Neural cell (in vitro differentiated cells): ENCODE results near the gene BSN. TPM values are rescaled to one million over a fixed set of nuclear protein-coding genes. Genes with fewer than 3 reads are reported as not detected.

Experiments
- H2AFZ ChIP-seq: fragments of 200-600, 300-800 bp; sonication (generic), shearing (Covaris generic); 2 replicates; pipeline ENCODE4 v1.6.0; 2014; ENCODE audit warnings: low read depth, mild to moderate bottlenecking, antibody characterized with exemption, low read length, moderate library complexity
- H3F3A ChIP-seq: fragments of 200-600 bp; shearing (Covaris generic); 2 replicates; pipeline ENCODE4 v1.6.1; 2016; ENCODE audit warnings: mild to moderate bottlenecking, moderate library complexity, mixed read lengths, antibody characterized with exemption, low read length; ENCODE audit not compliant: insufficient read depth, poor library complexity, severe bottlenecking
- H3K27ac ChIP-seq: fragments of 200-600, 300-800 bp; sonication (generic), shearing (Covaris generic); 2 replicates; pipeline ENCODE4 v1.5.1; 2014; ENCODE audit warnings: mild to moderate bottlenecking, low read length, moderate library complexity
- H3K27me3 ChIP-seq: fragments of 300-800, 200-600 bp; sonication (generic), shearing (Covaris generic); 2 replicates; pipeline ENCODE4 v1.6.0; 2014; ENCODE audit warnings: mild to moderate bottlenecking, low read depth, low read length, moderate library complexity; ENCODE audit not compliant: insufficient read depth
- H3K36me3 ChIP-seq: fragments of 300-800, 200-600 bp; sonication (generic), shearing (Covaris generic); 2 replicates; pipeline ENCODE4 v1.5.1; 2014; ENCODE audit warnings: mild to moderate bottlenecking, antibody characterized with exemption, low read length, moderate library complexity; ENCODE audit not compliant: insufficient read depth
- H3K4me2 ChIP-seq: fragments of 300-800, 200-600 bp; sonication (generic), shearing (Covaris generic); 2 replicates; pipeline ENCODE4 v1.6.0; 2014; ENCODE audit warnings: mild to moderate bottlenecking, low read length
- H3K4me3 ChIP-seq: fragments of 300-800, 200-600 bp; sonication (generic), shearing (Covaris generic); 2 replicates; pipeline ENCODE4 v1.5.1; 2014; ENCODE audit warnings: mild to moderate bottlenecking, low read length, moderate library complexity
- H3K79me2 ChIP-seq: fragments of 200-600 bp; shearing (Covaris generic); replicated peaks from 2 replicates; pipeline ENCODE4 v1.6.0; 2014; ENCODE audit warnings: mild to moderate bottlenecking, low read length, moderate library complexity; ENCODE audit not compliant: insufficient read depth
- H3K9ac ChIP-seq: fragments of 300-800, 200-600 bp; sonication (generic), shearing (Covaris generic); 2 replicates; pipeline ENCODE4 v1.6.1; 2016; ENCODE audit warnings: mild to moderate bottlenecking, low read length, mixed read lengths
- H3K9me2 ChIP-seq: fragments of 200-600 bp; shearing (Covaris generic); 2 replicates; pipeline ENCODE4 v1.6.1; 2016; ENCODE audit warnings: mild to moderate bottlenecking, low read length, mixed read lengths; ENCODE audit not compliant: insufficient read depth
- H3K9me3 ChIP-seq: fragments of 200-600, 300-800 bp; sonication (generic), shearing (Covaris generic); 2 replicates; pipeline ENCODE4 v1.6.1; 2016; ENCODE audit warnings: mild to moderate bottlenecking, mixed run types, low read length, moderate library complexity, mixed read lengths
- H4K20me1 ChIP-seq: fragments of 200-600 bp; shearing (Covaris generic); 2 replicates; pipeline ENCODE4 v1.6.1; 2016; ENCODE audit warnings: mild to moderate bottlenecking, mixed run types; ENCODE audit not compliant: insufficient read depth
- EP300 ChIP-seq: fragments of 450-650 bp; conservative IDR thresholded peaks from 2 replicates; pipeline ENCODE4 v1.6.1; 2014; ENCODE audit warnings: antibody characterized with exemption, mild to moderate bottlenecking, moderate library complexity; ENCODE audit not compliant: poor library complexity, severe bottlenecking
- EZH2 ChIP-seq: fragments of 200-600, 300-800 bp; shearing (Covaris generic), sonication (generic); IDR thresholded peaks from 2 replicates; pipeline ENCODE4 v1.6.1; 2014; ENCODE audit warnings: antibody characterized with exemption, low read length, borderline replicate concordance, mild to moderate bottlenecking; ENCODE audit not compliant: insufficient read depth, poor library complexity, severe bottlenecking
- MXI1 ChIP-seq: fragments of 450-650 bp; conservative IDR thresholded peaks from 2 replicates; pipeline ENCODE4 v1.6.1; 2014; ENCODE audit warnings: antibody characterized with exemption, mild to moderate bottlenecking; ENCODE audit not compliant: poor library complexity, severe bottlenecking
- POLR2AphosphoS5 ChIP-seq: IDR thresholded peaks from 2 replicates; pipeline ENCODE4 v1.6.1; 2012
- RAD21 ChIP-seq: fragments of 450-650 bp; conservative IDR thresholded peaks from 2 replicates; pipeline ENCODE4 v1.6.1; 2014; ENCODE audit warnings: antibody characterized with exemption, mild to moderate bottlenecking, moderate library complexity
- REST ChIP-seq: IDR thresholded peaks from 2 replicates; pipeline ENCODE4 v1.6.1; 2012; ENCODE audit warnings: borderline replicate concordance
- SMC3 ChIP-seq: fragments of 450-650 bp; conservative IDR thresholded peaks from 2 replicates; pipeline ENCODE4 v1.6.1; 2014; ENCODE audit warnings: antibody characterized with exemption, mild to moderate bottlenecking, moderate library complexity; ENCODE audit not compliant: poor library complexity
- TAF1 ChIP-seq: IDR thresholded peaks from 2 replicates; pipeline ENCODE4 v1.6.1; 2012; ENCODE audit warnings: low read depth
- polyA plus RNA-seq: library from polyadenylated mRNA; depleted of rRNA; stranded (reverse); fragments of >200 nt; gene quantifications from 2 replicates; pipeline ENCODE4 v1.2.3, GENCODE V29; 2014
- TF ChIP-seq, protein P1 (sequence below): fragments of 450-650 bp; IDR thresholded peaks from 2 replicates; pipeline ENCODE4 v1.5.1; 2014; ENCODE audit warnings: antibody characterized with exemption, mild to moderate bottlenecking, moderate library complexity; ENCODE audit not compliant: poor library complexity, severe bottlenecking

BSN gene
- polyA plus RNA-seq, 1 donor from 2014 or later, result 2.0 TPM

DNA sequence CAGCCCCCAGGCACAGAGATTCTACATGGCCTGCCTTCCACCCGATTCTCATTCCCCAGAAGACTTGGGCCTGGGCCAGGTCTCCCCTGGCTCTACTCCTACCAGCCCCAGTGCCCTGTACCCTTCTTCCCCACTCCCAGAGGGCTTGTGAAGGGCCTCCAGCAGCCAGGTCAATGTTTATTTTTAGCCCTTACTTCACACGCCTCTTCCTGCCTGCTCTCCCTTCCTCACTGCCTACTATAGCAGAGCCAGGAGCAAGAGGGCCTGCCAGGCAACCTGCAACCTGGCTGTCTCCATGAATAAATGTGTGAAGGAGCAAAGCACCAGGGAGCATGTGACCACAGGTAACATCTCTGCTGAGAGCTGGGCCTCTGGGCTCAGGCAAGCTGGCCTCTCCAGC is 93.5 kb downstream of the BSN start:
- H3K9me3 ChIP-seq, result no peaks in the 10 kb centered on the region
- H3K79me2 ChIP-seq, result no peaks in the 10 kb centered on the region
- no peak overlapping the region for H3K4me2 ChIP-seq
- H4K20me1 ChIP-seq, result no peaks in the 10 kb centered on the region
- H3K9me2 ChIP-seq, result no peaks in the 10 kb centered on the region
- TF ChIP-seq, protein P1, sequence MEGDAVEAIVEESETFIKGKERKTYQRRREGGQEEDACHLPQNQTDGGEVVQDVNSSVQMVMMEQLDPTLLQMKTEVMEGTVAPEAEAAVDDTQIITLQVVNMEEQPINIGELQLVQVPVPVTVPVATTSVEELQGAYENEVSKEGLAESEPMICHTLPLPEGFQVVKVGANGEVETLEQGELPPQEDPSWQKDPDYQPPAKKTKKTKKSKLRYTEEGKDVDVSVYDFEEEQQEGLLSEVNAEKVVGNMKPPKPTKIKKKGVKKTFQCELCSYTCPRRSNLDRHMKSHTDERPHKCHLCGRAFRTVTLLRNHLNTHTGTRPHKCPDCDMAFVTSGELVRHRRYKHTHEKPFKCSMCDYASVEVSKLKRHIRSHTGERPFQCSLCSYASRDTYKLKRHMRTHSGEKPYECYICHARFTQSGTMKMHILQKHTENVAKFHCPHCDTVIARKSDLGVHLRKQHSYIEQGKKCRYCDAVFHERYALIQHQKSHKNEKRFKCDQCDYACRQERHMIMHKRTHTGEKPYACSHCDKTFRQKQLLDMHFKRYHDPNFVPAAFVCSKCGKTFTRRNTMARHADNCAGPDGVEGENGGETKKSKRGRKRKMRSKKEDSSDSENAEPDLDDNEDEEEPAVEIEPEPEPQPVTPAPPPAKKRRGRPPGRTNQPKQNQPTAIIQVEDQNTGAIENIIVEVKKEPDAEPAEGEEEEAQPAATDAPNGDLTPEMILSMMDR, result no peak
- no peak overlapping the region for H2AFZ ChIP-seq
- no peaks in the 10 kb centered on the region for H3K36me3 ChIP-seq
- no peak overlapping the region for H3K27ac ChIP-seq
- no peaks in the 10 kb centered on the region for H3F3A ChIP-seq
- H3K4me3 ChIP-seq, result no peak overlapping the region
- H3K9ac ChIP-seq, result no peak overlapping the region
- no peaks in the 10 kb centered on the region for H3K27me3 ChIP-seq

GRCh38 chr3:49648354-49649019 is 94.2 kb downstream of the BSN start:
- no peaks in the 10 kb centered on the region for H3K27me3 ChIP-seq
- no peaks in the 10 kb centered on the region for H3K9me3 ChIP-seq
- H2AFZ ChIP-seq, result no peak overlapping the region
- no peak for TF ChIP-seq SMC3
- TF ChIP-seq MXI1, result no peak
- no peak for TF ChIP-seq TAF1
- TF ChIP-seq EP300, result no peak
- no peak for TF ChIP-seq EZH2
- TF ChIP-seq REST, result no peak
- TF ChIP-seq, protein P1, result no peak
- no peak for TF ChIP-seq POLR2AphosphoS5
- no peak for TF ChIP-seq RAD21
- no peaks in the 10 kb centered on the region for H3F3A ChIP-seq
- H4K20me1 ChIP-seq, result no peaks in the 10 kb centered on the region
- no peak overlapping the region for H3K9ac ChIP-seq
- H3K79me2 ChIP-seq, result no peaks in the 10 kb centered on the region
- no peak overlapping the region for H3K4me2 ChIP-seq
- no peak overlapping the region for H3K4me3 ChIP-seq
- H3K9me2 ChIP-seq, result no peaks in the 10 kb centered on the region
- no peaks in the 10 kb centered on the region for H3K36me3 ChIP-seq
- no peak overlapping the region for H3K27ac ChIP-seq
